Right atrium auricular region (tissue), 2 donors: ENCODE measurements around the gene SLC8B1. TPM values are rescaled to one million over a fixed set of nuclear protein-coding genes. Genes with fewer than 3 reads are reported as not detected.

Experiments used
- DNase-seq: peaks from one replicate; pipeline ENCODE4 v3.0.0-alpha.2; 2019; ENCODE audit warnings: low spot score
- H3K27ac ChIP-seq, 2 donors: fragments of 200-600 bp; sonication (generic); 1 replicate in 1 of 2; 2 replicates in 1 of 2; pipeline ENCODE4 v1.5.1; 2016 to 2019
- H3K27me3 ChIP-seq, 2 donors: fragments of 200-600 bp; sonication (generic); one replicate each; pipeline versions ENCODE4 v1.5.1 to v1.6.0; 2017 to 2019
- H3K36me3 ChIP-seq: fragments of 200-600 bp; sonication (generic); one replicate; pipeline ENCODE4 v1.5.1; 2016
- H3K4me1 ChIP-seq, 2 donors: fragments of 200-600 bp; sonication (generic); one replicate each; pipeline versions ENCODE4 v1.5.1 to v1.6.0; 2017 to 2019
- H3K4me3 ChIP-seq, 2 donors: fragments of 200-600 bp; sonication (generic); 1 replicate in 1 of 2; 2 replicates in 1 of 2; pipeline ENCODE4 v1.5.1; 2017 to 2019; ENCODE audit warnings: mild to moderate bottlenecking in 1 of 2, moderate library complexity in 1 of 2
- H3K9me3 ChIP-seq, 2 donors: fragments of 200-600 bp; sonication (generic); one replicate each; pipeline ENCODE4 v1.5.1; 2019
- total RNA-seq, 2 donors: library from RNA; depleted of rRNA; stranded (reverse); fragments of >200 nt; gene quantifications; one replicate each; pipeline ENCODE4 v1.1.0, GENCODE V29; 2016
- TF ChIP-seq, protein P1 (sequence below), 2 donors: fragments of 200-600 bp; sonication (generic); IDR thresholded peaks; one replicate each; pipeline ENCODE4 v1.5.1; 2019; ENCODE audit warnings: antibody characterized with exemption in 2 of 2

The SLC8B1 gene
- total RNA-seq: 10 to 100 TPM; 17.1 to 18.8 TPM

GRCh38 chr12:113334786-113335539, at the start of gene SLC8B1:
TSS of gene SLC8B1 (minus strand) at chr12:113335109. CDS start at chr12:113332878, 2,231 bp downstream.
- DNase-seq: peak; percentile 92
- no peaks in the 10 kb centered on the region for H3K27me3 ChIP-seq
- peaks cover 21% of the 10 kb centered on the region for H3K36me3 ChIP-seq
- peaks cover 0 to 26% of the 10 kb centered on the region in 2 donors for H3K4me1 ChIP-seq
- TF ChIP-seq, protein P1, sequence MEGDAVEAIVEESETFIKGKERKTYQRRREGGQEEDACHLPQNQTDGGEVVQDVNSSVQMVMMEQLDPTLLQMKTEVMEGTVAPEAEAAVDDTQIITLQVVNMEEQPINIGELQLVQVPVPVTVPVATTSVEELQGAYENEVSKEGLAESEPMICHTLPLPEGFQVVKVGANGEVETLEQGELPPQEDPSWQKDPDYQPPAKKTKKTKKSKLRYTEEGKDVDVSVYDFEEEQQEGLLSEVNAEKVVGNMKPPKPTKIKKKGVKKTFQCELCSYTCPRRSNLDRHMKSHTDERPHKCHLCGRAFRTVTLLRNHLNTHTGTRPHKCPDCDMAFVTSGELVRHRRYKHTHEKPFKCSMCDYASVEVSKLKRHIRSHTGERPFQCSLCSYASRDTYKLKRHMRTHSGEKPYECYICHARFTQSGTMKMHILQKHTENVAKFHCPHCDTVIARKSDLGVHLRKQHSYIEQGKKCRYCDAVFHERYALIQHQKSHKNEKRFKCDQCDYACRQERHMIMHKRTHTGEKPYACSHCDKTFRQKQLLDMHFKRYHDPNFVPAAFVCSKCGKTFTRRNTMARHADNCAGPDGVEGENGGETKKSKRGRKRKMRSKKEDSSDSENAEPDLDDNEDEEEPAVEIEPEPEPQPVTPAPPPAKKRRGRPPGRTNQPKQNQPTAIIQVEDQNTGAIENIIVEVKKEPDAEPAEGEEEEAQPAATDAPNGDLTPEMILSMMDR (IDR thresholded peaks at IDR 0.05): no peak
- H3K4me3 ChIP-seq: peak within 1 kb of the TSS; percentile 67 to 72
- H3K9me3 ChIP-seq: no peaks in the 10 kb centered on the region
- H3K27ac ChIP-seq: peak within 1 kb of the TSS; percentile 72 to 81

- peaks cover 54% of the 10 kb centered on the region for H3K36me3 ChIP-seq
These were observed 47.3 kb upstream of the SLC8B1 start for GRCh38 chr12:113382206-113382605.

GRCh38 chr12:113381220-113381619, 46.3 kb upstream of the SLC8B1 start:
- no peak for DNase-seq
- Histone ChIP-seq H3K4me1 (no peaks in the 10 kb centered on the region), H3K36me3 (peaks cover 53% of the 10 kb centered on the region), H3K4me3 (no peak overlapping the region), H3K27me3 (no peaks in the 10 kb centered on the region), H3K27ac (no peak overlapping the region), H3K9me3 (no peaks in the 10 kb centered on the region)
- TF ChIP-seq, protein P1 (IDR thresholded peaks at IDR 0.05): no peak

More at GRCh38 chr12:113382206-113382605, 47.3 kb upstream of the SLC8B1 start:
- Histone ChIP-seq H3K4me1 (no peaks in the 10 kb centered on the region), H3K27me3 (no peaks in the 10 kb centered on the region), H3K27ac (no peak overlapping the region), H3K4me3 (no peak overlapping the region), H3K9me3 (no peaks in the 10 kb centered on the region)
- no peak for DNase-seq
- TF ChIP-seq, protein P1 (IDR thresholded peaks at IDR 0.05): no peak

DNA sequence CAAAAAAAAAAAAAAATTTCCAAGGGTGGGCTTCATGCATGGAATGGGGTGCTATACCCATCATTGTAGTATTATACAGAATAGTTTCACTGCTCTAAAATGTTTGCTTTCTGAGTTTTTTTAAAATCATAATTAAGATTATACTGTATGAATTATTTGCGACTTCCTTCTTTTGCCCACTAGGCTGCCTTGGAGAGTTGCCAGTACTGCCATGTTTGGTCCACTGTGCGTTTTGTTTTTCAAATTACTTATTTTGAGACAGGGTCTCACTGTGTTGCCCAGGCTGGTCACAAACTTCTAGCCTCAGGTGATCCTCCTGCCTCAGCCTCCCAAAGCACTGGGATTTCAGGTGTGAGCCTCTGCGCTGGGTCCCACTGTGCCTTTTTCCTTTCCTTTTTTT, 43.4 kb upstream of the SLC8B1 start:
- no peak overlapping the region for H3K4me3 ChIP-seq
- peaks cover 54% of the 10 kb centered on the region for H3K36me3 ChIP-seq
- TF ChIP-seq, protein P1 (IDR thresholded peaks at IDR 0.05): no peak
- H3K27me3 ChIP-seq: no peaks in the 10 kb centered on the region
- no peak for DNase-seq
- no peak overlapping the region for H3K27ac ChIP-seq
- no peaks in the 10 kb centered on the region for H3K4me1 ChIP-seq
- no peaks in the 10 kb centered on the region for H3K9me3 ChIP-seq

DNA sequence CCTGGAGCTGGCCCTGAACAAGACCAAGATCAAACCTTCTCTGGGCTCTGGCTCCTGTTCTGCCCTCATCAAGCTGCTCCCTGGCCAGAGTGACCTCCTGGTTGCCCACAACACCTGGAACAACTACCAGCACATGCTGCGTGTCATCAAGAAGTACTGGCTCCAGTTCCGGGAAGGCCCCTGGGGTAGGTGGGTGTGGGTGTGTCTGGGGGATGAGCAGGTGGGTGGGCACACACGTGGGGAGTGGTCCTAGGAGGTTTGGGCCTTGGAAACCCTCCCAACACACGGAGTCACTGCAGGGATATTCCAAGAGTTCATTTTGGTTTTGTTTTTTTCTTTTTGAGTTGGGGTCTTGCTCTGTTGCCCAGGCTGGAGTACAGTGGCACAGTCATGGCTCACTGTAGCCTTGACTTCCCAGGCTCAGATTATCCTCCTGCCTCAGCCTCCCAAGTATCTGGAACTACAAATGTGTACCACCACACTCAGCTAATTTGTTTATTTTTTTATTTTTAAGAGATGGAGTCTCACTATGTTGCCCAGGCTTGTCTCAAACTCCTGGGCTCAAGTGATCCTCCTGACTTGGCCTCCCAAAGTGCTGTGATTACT, 40.0 kb upstream of the SLC8B1 start:
- Histone ChIP-seq H3K27me3 (no peaks in the 10 kb centered on the region), H3K36me3 (peaks cover 49% of the 10 kb centered on the region), H3K27ac (no peak overlapping the region), H3K4me1 (no peaks in the 10 kb centered on the region), H3K4me3 (no peak overlapping the region), H3K9me3 (no peaks in the 10 kb centered on the region)
- no peak for DNase-seq
- TF ChIP-seq, protein P1 (IDR thresholded peaks at IDR 0.05): no peak
